HepG2 (cell line): ENCODE data around the gene CTIF. TPM values are rescaled to one million over a fixed set of nuclear protein-coding genes. Genes with fewer than 3 reads are reported as not detected.

ENCODE experiments used
- ATAC-seq: fragments of 200-7000 bp; cut with Tn5 transposase; 3 replicates; pipeline ENCODE4 v1.9.1; 2020; ENCODE audit warnings: mild to moderate bottlenecking, moderate library complexity
- BruUV-seq: library from RNA; stranded (reverse); fragments of 400-500 nt; replicated peaks from 2 replicates; lab custom pipeline; 2021; lab: Mats Ljungman, UMichigan
- CTCF ChIA-PET: fragments of 300-600 bp; formaldehyde crosslinking; extraction: SDS; loops from one replicate; lab custom pipeline; 2021; ENCODE audit warnings: low total read pairs, inconsistent platforms, low intra/inter-chr PET ratio; lab: Yijun Ruan, JAX
- POLR2A ChIA-PET: fragments of 350-600 bp; sonication (Branson Sonifier 250); formaldehyde crosslinking; loops from one replicate; lab custom pipeline; 2020; ENCODE audit warnings: antibody characterized with exemption, inconsistent platforms; lab: Yijun Ruan, JAX
- DNase-seq: peaks from one replicate; pipeline ENCODE4 v3.0.0-alpha.2; 2015; ENCODE audit warnings: low spot score
- FAIRE-seq: peaks from 3 replicates; lab custom pipeline; 2011; peaks lifted over from hg19 to GRCh38; lab: Jason Lieb, UNC
- H2AFZ ChIP-seq: one replicate; pipeline ENCODE4 v1.6.1; 2011; ENCODE audit warnings: low read length, inconsistent platforms
- H3K27ac ChIP-seq: fragments of 300-600 bp; 3 replicates; pipeline ENCODE4 v1.8.0; 2011; ENCODE audit warnings: mixed run types, mild to moderate bottlenecking, mixed read lengths, low read length, inconsistent platforms; ENCODE audit not compliant: insufficient read depth; ENCODE audit errors: extremely low read length
- H3K27me3 ChIP-seq, 2 experiments: fragments of 200-600 bp in 1 of 2; 2 replicates in 1 of 2; 3 replicates in 1 of 2; pipeline versions ENCODE4 v1.6.0 to v1.8.0; 2011; ENCODE audit warnings: low read length in 2 of 2, mild to moderate bottlenecking in 2 of 2, moderate library complexity in 2 of 2, inconsistent platforms in 1 of 2; ENCODE audit not compliant: insufficient read depth in 2 of 2, control insufficient read depth in 1 of 2
- H3K36me3 ChIP-seq, 2 experiments: fragments of 200-600 bp in 1 of 2; replicated peaks in 1 of 2; 2 replicates in 1 of 2; 3 replicates in 1 of 2; pipeline versions ENCODE4 v1.5.1 to v1.8.0; 2011; ENCODE audit warnings: low read length in 2 of 2, inconsistent platforms in 1 of 2; ENCODE audit not compliant: insufficient read depth in 2 of 2, control insufficient read depth in 1 of 2
- H3K4me1 ChIP-seq: 2 replicates; pipeline ENCODE4 v1.5.1; 2012; ENCODE audit warnings: low read length, inconsistent platforms; ENCODE audit not compliant: insufficient read depth
- H3K4me2 ChIP-seq: 2 replicates; pipeline ENCODE4 v1.6.0; 2011; ENCODE audit warnings: low read depth, low read length, inconsistent platforms
- H3K4me3 ChIP-seq, 3 experiments: fragments of 200-600 bp in 1 of 3; sonication (generic), shearing (Covaris generic) in 1 of 3; replicated peaks in 1 of 3; 2 replicates each; pipeline ENCODE4 v1.5.1; 2011 to 2016; ENCODE audit warnings: low read length in 3 of 3, inconsistent platforms in 2 of 3, low read depth in 2 of 3, mild to moderate bottlenecking in 2 of 3, control low read depth in 1 of 3, mixed read lengths in 1 of 3; ENCODE audit not compliant: insufficient read depth in 1 of 3
- H3K79me2 ChIP-seq: one replicate; pipeline ENCODE4 v1.6.1; 2011; ENCODE audit warnings: low read length, inconsistent platforms; ENCODE audit not compliant: insufficient read depth
- H3K9ac ChIP-seq: 2 replicates; pipeline ENCODE4 v1.6.0; 2011; ENCODE audit warnings: mild to moderate bottlenecking, low read depth, low read length, inconsistent platforms; ENCODE audit not compliant: insufficient read depth
- H3K9me3 ChIP-seq: 2 replicates; pipeline ENCODE4 v1.5.1; 2012; ENCODE audit warnings: mild to moderate bottlenecking, low read length
- H4K20me1 ChIP-seq: 2 replicates; pipeline ENCODE4 v1.6.0; 2011; ENCODE audit warnings: inconsistent platforms, mild to moderate bottlenecking, low read length, moderate library complexity; ENCODE audit not compliant: insufficient read depth
- CC2D1A ChIP-seq: sonication (generic); formaldehyde crosslinking; IDR thresholded peaks from 2 replicates; pipeline ENCODE4 v1.8.1; 2023; ENCODE audit warnings: mild to moderate bottlenecking, missing genetic modification reagents
- HNF1A ChIP-seq, 2 experiments: sonication (generic) in 1 of 2; formaldehyde crosslinking in 1 of 2; IDR thresholded peaks; 2 replicates each; pipeline versions ENCODE4 v1.4.0 to v1.6.1; 2016 to 2020; ENCODE audit warnings: borderline replicate concordance in 1 of 2, low read depth in 1 of 2, mild to moderate bottlenecking in 1 of 2, missing genetic modification reagents in 1 of 2
- MAFK ChIP-seq, 2 experiments: IDR thresholded peaks in 1 of 2; conservative IDR thresholded peaks in 1 of 2; 2 replicates each; pipeline ENCODE4 v1.6.1; 2011; ENCODE audit warnings: improper control_type of control experiment in 2 of 2, low read length in 2 of 2
- PHF5A ChIP-seq: IDR thresholded peaks from one replicate; pipeline ENCODE4 v1.6.1; 2018; ENCODE audit warnings: low read depth, missing genetic modification reagents; ENCODE audit not compliant: unreplicated experiment
- SKIL ChIP-seq: sonication (generic); formaldehyde crosslinking; IDR thresholded peaks from 2 replicates; pipeline ENCODE4 v1.8.0; 2022; ENCODE audit warnings: missing genetic modification reagents, mild to moderate bottlenecking, moderate library complexity, borderline replicate concordance
- ZNF407 ChIP-seq: sonication (generic); formaldehyde crosslinking; IDR thresholded peaks from one replicate; pipeline ENCODE4 v1.5.1; 2020; ENCODE audit warnings: mild to moderate bottlenecking, missing genetic modification reagents; ENCODE audit errors: not compliant biosample characterization
- ZNF616 ChIP-seq: sonication (generic); formaldehyde crosslinking; IDR thresholded peaks from 2 replicates; pipeline ENCODE4 v1.5.0; 2020; ENCODE audit warnings: low read depth, mild to moderate bottlenecking, missing genetic modification reagents
- WGBS: methylation state at CpG from one replicate; pipeline ENCODE4 v1.1.6; 2017; ENCODE audit warnings: low lambda C conversion rate; 5-methylcytosine and 5-hydroxymethylcytosine counted together
- in situ Hi-C: cut with HindIII; loops from 2 replicates; pipeline ENCODE4 v1.10.0; 2017; ENCODE audit warnings: low pct_unique_long_range_greater_than_20kb; ENCODE audit not compliant: extremely low pct_ligation_motif_present
- intact Hi-C: fragments of 100-400 bp; cut with micrococcal nuclease; formaldehyde crosslinking; loops from one replicate; pipeline ENCODE4 v1.10.0; 2022; ENCODE audit not compliant: unreplicated experiment
- polyA plus RNA-seq, 8 experiments: library from polyadenylated mRNA; depleted of rRNA in 3 of 8; stranded (reverse) in 7 of 8; unstranded in 1 of 8; fragments of >200 nt; fragmentation: Illumina TruSeq in 4 of 8; extraction: Trizol in 4 of 8; gene quantifications; 2 replicates each; pipeline versions ENCODE4 v1.2.1 to v1.2.3, GENCODE V29; 2011 to 2016; ENCODE audit warnings: low read depth in 4 of 8, missing spikeins in 1 of 8, mixed read lengths in 1 of 8; ENCODE audit not compliant: insufficient read depth in 1 of 8
- total RNA-seq, 5 experiments: library from RNA; depleted of rRNA; stranded (reverse); fragments of >200 nt; fragmentation: Illumina TruSeq; extraction: Trizol; gene quantifications; 2 replicates each; pipeline ENCODE4 v1.2.3, GENCODE V29; 2016; ENCODE audit warnings: low read depth in 1 of 5

CTIF gene
- total and polyA plus RNA-seq, 2 of the 13 experiments (the other 11 are each of a cell fraction or from before 2014, with no cell fraction given): 18.2 to 28.0 TPM

- Histone ChIP-seq H3K79me2 (no peaks in the 10 kb centered on the region), H3K9me3 (no peaks in the 10 kb centered on the region), H4K20me1 (no peaks in the 10 kb centered on the region), H3K27me3 (peaks cover 2 to 10% of the 10 kb centered on the region in 2 experiments; a peak in 3 of 5 replicates), H3K4me3 (no peak overlapping the region), H3K4me2 (no peak overlapping the region), H3K27ac (no peak overlapping the region), H2AFZ (no peak overlapping the region), H3K4me1 (peaks cover 6% of the 10 kb centered on the region; the same call in 1 of the 2 replicates), H3K36me3 (no peaks in the 10 kb centered on the region), H3K9ac (no peak overlapping the region)
- DNase-seq (no peak), FAIRE-seq (no peak), ATAC-seq (no peak)
- CTCF ChIA-PET: no interaction called here
- BruUV-seq: no TSS peak
- WGBS: 41% methylated on average over 5 of the region's 5 CpGs
- POLR2A ChIA-PET: interaction anchor here (0.5 kb wide), 1 partner anchor 967 kb away, joined by 5 read pairs; no protein-coding TSS in a partner anchor
- intact Hi-C loops (no loop called here), in situ Hi-C loops (no loop called here)
- TF ChIP-seq ZNF407 (CRISPR knock-in tag): no peak
- TF ChIP-seq PHF5A (CRISPR knock-in tag): no peak
- no peak for TF ChIP-seq SKIL
- TF ChIP-seq MAFK (conservative IDR thresholded peaks at IDR 0.05 in 1 of 2, IDR thresholded peaks at IDR 0.05 in 1 of 2; ENCODE audit: low read length in 2 of 2): no peak
- TF ChIP-seq ZNF616: no peak
- TF ChIP-seq HNF1A (IDR thresholded peaks at IDR 0.05; ENCODE audit: low read depth): no peak
- TF ChIP-seq HNF1A (CRISPR knock-in tag; IDR thresholded peaks at IDR 0.05; ENCODE audit: borderline replicate concordance): no peak
- no peak for TF ChIP-seq CC2D1A
Observed at GRCh38 chr18:48519431-48520100, 19.3 kb upstream of the CTIF start.
